C4-2B (cell line): Measurements from ENCODE around the gene TMEM117.

Experiments
- CTCF ChIP-seq: fragments of 450-650 bp; conservative IDR thresholded peaks from 2 replicates; pipeline ENCODE4 v1.5.1; 2017; ENCODE audit warnings: mild to moderate bottlenecking
- ZFX ChIP-seq: fragments of 450-650 bp; IDR thresholded peaks from 2 replicates; pipeline ENCODE4 v1.6.1; 2017

- TF ChIP-seq CTCF (no peak), ZFX (no peak)
Measured at GRCh38 chr12:44098786-44099185, 262.9 kb downstream of the TMEM117 start.
